ENCODE data around the gene VMAC.

VMAC gene

GRCh38 chr19:5955636-5955935 lies 50.9 kb downstream of the VMAC start:
- H3K27ac Mint-ChIP-seq, result peak overlapping the region; percentile 49
- no peak overlapping the region for H3K4me3 Mint-ChIP-seq
- no peaks in the 10 kb centered on the region for H3K27me3 Mint-ChIP-seq (ENCODE audit: low read depth)
- H3K9me3 Mint-ChIP-seq, result no peaks in the 10 kb centered on the region
- peaks cover 6% of the 10 kb centered on the region for H3K36me3 Mint-ChIP-seq (ENCODE audit: low read depth)
- H3K4me1 Mint-ChIP-seq (ENCODE audit: low read depth), result peaks cover 58% of the 10 kb centered on the region

GRCh38 chr19:5956323-5956722 lies 51.7 kb downstream of the VMAC start:
- H3K27ac Mint-ChIP-seq, result no peak overlapping the region
- H3K9me3 Mint-ChIP-seq, result no peaks in the 10 kb centered on the region
- H3K4me1 Mint-ChIP-seq (ENCODE audit: low read depth), result peaks cover 57% of the 10 kb centered on the region
- no peak overlapping the region for H3K4me3 Mint-ChIP-seq
- peaks cover 3% of the 10 kb centered on the region for H3K36me3 Mint-ChIP-seq (ENCODE audit: low read depth)
- H3K27me3 Mint-ChIP-seq (ENCODE audit: low read depth), result no peaks in the 10 kb centered on the region

DNA sequence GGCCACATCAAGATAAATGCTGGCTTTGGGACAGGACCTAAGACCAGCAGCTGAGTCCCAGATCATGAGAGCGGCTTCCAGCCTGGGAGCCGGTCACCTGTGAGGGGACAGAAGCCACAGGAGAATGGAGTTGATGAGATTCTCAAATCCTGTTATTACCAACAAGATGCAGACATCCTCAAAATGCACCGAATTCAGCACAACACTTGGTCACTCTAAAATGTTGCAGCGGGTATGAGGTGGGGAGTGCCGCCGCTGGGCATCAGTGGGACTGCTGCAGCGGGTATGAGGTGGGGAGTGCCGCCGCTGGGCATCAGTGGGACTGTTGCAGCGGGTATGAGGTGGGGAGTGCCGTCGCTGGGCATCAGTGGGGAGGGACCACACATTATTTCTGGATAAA lies 52.1 kb downstream of the VMAC start:
- Mint-ChIP-seq H3K27ac (no peak overlapping the region), H3K36me3 (ENCODE audit: low read depth) (peaks cover 3% of the 10 kb centered on the region), H3K9me3 (no peaks in the 10 kb centered on the region), H3K27me3 (ENCODE audit: low read depth) (no peaks in the 10 kb centered on the region), H3K4me1 (ENCODE audit: low read depth) (peaks cover 56% of the 10 kb centered on the region), H3K4me3 (no peak overlapping the region)

DNA sequence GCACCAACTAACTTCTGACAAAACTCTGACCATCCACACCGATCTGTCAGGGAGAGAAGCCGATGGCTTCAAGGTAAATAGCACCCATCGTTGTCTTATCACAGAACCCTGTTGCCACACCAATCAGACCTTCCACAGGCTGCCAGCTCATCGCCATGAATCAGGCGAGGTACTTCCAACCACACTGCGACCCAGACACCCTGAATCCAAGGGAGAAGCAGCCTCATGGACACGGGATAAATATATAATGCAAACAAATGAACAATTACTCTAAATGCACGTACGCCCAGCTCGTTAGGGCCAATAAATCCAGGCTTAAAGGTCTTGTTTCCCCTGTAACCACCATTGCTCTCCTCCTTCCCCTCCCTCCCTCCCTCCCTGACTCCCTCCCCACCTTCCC lies 52.5 kb downstream of the VMAC start:
- H3K36me3 Mint-ChIP-seq (ENCODE audit: low read depth), result peaks cover 3% of the 10 kb centered on the region
- H3K4me1 Mint-ChIP-seq (ENCODE audit: low read depth), result peaks cover 56% of the 10 kb centered on the region

DNA sequence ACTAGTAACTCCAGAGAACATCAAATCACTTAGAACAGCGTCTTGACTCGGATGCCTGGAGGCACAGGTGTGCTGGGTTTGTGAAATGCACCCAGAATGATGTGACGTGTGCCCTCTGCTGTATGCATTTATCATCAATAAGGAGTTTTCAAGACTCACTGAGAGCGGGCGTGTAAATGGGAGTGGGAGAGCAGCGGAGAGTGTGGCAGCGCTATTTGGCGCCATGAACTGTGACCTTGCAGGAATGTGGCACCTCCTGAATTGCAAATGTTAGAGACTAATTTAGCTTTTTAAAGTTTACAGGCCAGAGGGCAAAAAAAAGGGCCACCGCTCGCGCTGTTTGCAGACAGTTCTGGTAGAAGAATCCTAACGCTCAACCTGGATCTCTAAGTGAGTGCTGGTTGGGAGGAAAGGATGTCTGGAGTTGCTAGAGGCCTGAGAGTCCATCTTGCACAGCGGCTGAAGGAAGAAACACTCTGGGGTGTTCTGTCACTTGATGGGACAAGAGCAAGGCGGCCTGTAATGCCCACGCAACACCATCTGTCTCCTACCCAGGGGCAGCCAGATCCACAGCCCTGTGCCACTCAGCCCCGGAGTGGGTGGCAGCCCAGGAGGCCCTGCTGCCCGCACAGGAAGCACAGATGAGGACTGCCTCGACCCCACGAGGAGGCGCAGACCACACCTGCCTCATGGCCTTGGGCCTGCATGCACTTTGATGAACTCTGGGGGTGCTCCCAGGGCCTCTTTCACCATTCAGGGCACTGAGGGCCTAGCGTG lies 53.6 kb downstream of the VMAC start:
- H3K9me3 Mint-ChIP-seq, result no peaks in the 10 kb centered on the region
- no peak overlapping the region for H3K4me3 Mint-ChIP-seq
- peak overlapping the region; percentile 10 for H3K27ac Mint-ChIP-seq
- peaks cover 55% of the 10 kb centered on the region for H3K4me1 Mint-ChIP-seq (ENCODE audit: low read depth)
- H3K27me3 Mint-ChIP-seq (ENCODE audit: low read depth), result no peaks in the 10 kb centered on the region
- peaks cover 5% of the 10 kb centered on the region for H3K36me3 Mint-ChIP-seq (ENCODE audit: low read depth)

More for the DNA sequence above, 52.5 kb downstream of the VMAC start:
- no peak overlapping the region for H3K4me3 Mint-ChIP-seq
- H3K9me3 Mint-ChIP-seq, result no peaks in the 10 kb centered on the region
- no peaks in the 10 kb centered on the region for H3K27me3 Mint-ChIP-seq (ENCODE audit: low read depth)
- no peak overlapping the region for H3K27ac Mint-ChIP-seq

- no peaks in the 10 kb centered on the region for H3K9me3 Mint-ChIP-seq
- no peak overlapping the region for H3K4me3 Mint-ChIP-seq
- peaks cover 53% of the 10 kb centered on the region for H3K4me1 Mint-ChIP-seq (ENCODE audit: low read depth)
- no peak overlapping the region for H3K27ac Mint-ChIP-seq
- peaks cover 5% of the 10 kb centered on the region for H3K36me3 Mint-ChIP-seq (ENCODE audit: low read depth)
- no peaks in the 10 kb centered on the region for H3K27me3 Mint-ChIP-seq (ENCODE audit: low read depth)
These were observed 54.1 kb downstream of the VMAC start for GRCh38 chr19:5958851-5959122.

- Mint-ChIP-seq H3K4me3 (no peak overlapping the region), H3K27ac (peak overlapping the region; percentile 93), H3K27me3 (ENCODE audit: low read depth) (no peaks in the 10 kb centered on the region), H3K9me3 (no peaks in the 10 kb centered on the region), H3K36me3 (ENCODE audit: low read depth) (peaks cover 5% of the 10 kb centered on the region), H3K4me1 (ENCODE audit: low read depth) (peaks cover 52% of the 10 kb centered on the region)
These were observed 54.8 kb downstream of the VMAC start for GRCh38 chr19:5959260-5960004.
